GM12878 (cell line): Measurements from ENCODE around the gene PLPP6. TPM values are rescaled to one million over a fixed set of nuclear protein-coding genes. Genes with fewer than 3 reads are reported as not detected.

Experiments used
- ATF7 ChIP-seq: fragments of 450-650 bp; IDR thresholded peaks from 2 replicates; pipeline ENCODE4 v1.6.1; 2016; ENCODE audit warnings: low read depth, mild to moderate bottlenecking
- BHLHE40 ChIP-seq, 2 experiments: fragments of 450-650 bp in 1 of 2; IDR thresholded peaks; 2 replicates each; pipeline ENCODE4 v1.6.1; 2011 to 2017; ENCODE audit warnings: low read depth in 2 of 2, borderline replicate concordance in 1 of 2, improper control_type of control experiment in 1 of 2, low read length in 1 of 2, mild to moderate bottlenecking in 1 of 2
- CREB1 ChIP-seq: IDR thresholded peaks from 2 replicates; pipeline ENCODE4 v1.6.1; 2012; ENCODE audit warnings: low read depth, mild to moderate bottlenecking, inconsistent platforms
- DPF2 ChIP-seq: fragments of 450-650 bp; IDR thresholded peaks from 2 replicates; pipeline ENCODE4 v1.6.1; 2017; ENCODE audit warnings: mild to moderate bottlenecking
- EP300 ChIP-seq, 2 experiments: fragments of 150-350 bp in 1 of 2; IDR thresholded peaks; 2 replicates each; pipeline ENCODE4 v1.6.1; 2011 to 2012; ENCODE audit warnings: low read depth in 2 of 2, low read length in 2 of 2, borderline replicate concordance in 1 of 2, improper control_type of control experiment in 1 of 2, inconsistent platforms in 1 of 2; ENCODE audit not compliant: control insufficient read depth in 1 of 2
- MTA2 ChIP-seq: fragments of 450-650 bp; IDR thresholded peaks from 2 replicates; pipeline ENCODE4 v1.6.1; 2016; ENCODE audit warnings: low read depth, mild to moderate bottlenecking, moderate library complexity
- NR2C1 ChIP-seq: fragments of 450-650 bp; IDR thresholded peaks from 2 replicates; pipeline ENCODE4 v1.6.1; 2017; ENCODE audit warnings: antibody characterized with exemption, mild to moderate bottlenecking, moderate library complexity
- RB1 ChIP-seq: fragments of 450-650 bp; formaldehyde crosslinking; IDR thresholded peaks from 2 replicates; pipeline ENCODE4 v1.6.1; 2017; ENCODE audit warnings: mild to moderate bottlenecking, borderline replicate concordance
- SMAD5 ChIP-seq: IDR thresholded peaks from 2 replicates; pipeline ENCODE4 v1.6.1; 2016; ENCODE audit warnings: antibody characterized with exemption, low read depth
- SMARCA5 ChIP-seq: fragments of 450-650 bp; IDR thresholded peaks from 2 replicates; pipeline ENCODE4 v1.6.1; 2017; ENCODE audit warnings: mild to moderate bottlenecking
- SRF ChIP-seq, 2 experiments: IDR thresholded peaks; 2 replicates each; pipeline ENCODE4 v1.6.1; 2011; ENCODE audit warnings: low read depth in 2 of 2, low read length in 2 of 2, mild to moderate bottlenecking in 1 of 2, moderate library complexity in 1 of 2
- TCF3 ChIP-seq: IDR thresholded peaks from 2 replicates; pipeline ENCODE4 v1.6.1; 2012; ENCODE audit warnings: low read depth, mild to moderate bottlenecking, low read length, borderline replicate concordance; ENCODE audit not compliant: insufficient read depth
- ZZZ3 ChIP-seq: IDR thresholded peaks from 2 replicates; pipeline ENCODE4 v1.6.1; 2011; ENCODE audit warnings: low read depth; ENCODE audit not compliant: control insufficient read depth, insufficient read length
- polyA plus RNA-seq, 11 experiments: library from polyadenylated mRNA; depleted of rRNA in 4 of 11; unstranded in 6 of 11; stranded (reverse) in 5 of 11; fragments of >200 nt; fragmentation: Nextera tagmentation in 4 of 11; fragmentation: Illumina TruSeq in 1 of 11; extraction: Ambion mirVana in 4 of 11; extraction: Trizol in 1 of 11; gene quantifications; 1 replicate in 1 of 11; 2 replicates in 10 of 11; pipeline versions ENCODE4 v1.2.1 to v1.2.3, GENCODE V29; 2011 to 2016; ENCODE audit warnings: inconsistent platforms in 2 of 11, missing spikeins in 2 of 11, low read depth in 1 of 11
- total RNA-seq, 4 experiments: library from RNA; depleted of rRNA in 3 of 4; stranded (reverse); fragments of >200 nt in 3 of 4; fragmentation: Illumina TruSeq in 1 of 4; extraction: Trizol in 1 of 4; gene quantifications; 2 replicates each; pipeline versions ENCODE4 v1.2.1 to v1.2.3, GENCODE V29; 2013 to 2021
- TF ChIP-seq, protein P1 (sequence below): fragments of 450-650 bp; IDR thresholded peaks from 2 replicates; pipeline ENCODE4 v1.6.1; 2017; ENCODE audit warnings: low read depth, mild to moderate bottlenecking, moderate library complexity
- TF ChIP-seq, protein P2 (sequence below): IDR thresholded peaks from 2 replicates; pipeline ENCODE4 v1.6.1; 2012; ENCODE audit warnings: low read depth, low read length, improper control_type of control experiment
- TF ChIP-seq, protein P3 (sequence below): IDR thresholded peaks from 2 replicates; pipeline ENCODE4 v1.6.1; 2012; ENCODE audit warnings: mild to moderate bottlenecking, low read depth, low read length
- TF ChIP-seq, protein P4 (sequence below): fragments of 450-650 bp; IDR thresholded peaks from 2 replicates; pipeline ENCODE4 v1.6.1; 2016; ENCODE audit warnings: mild to moderate bottlenecking, moderate library complexity, borderline replicate concordance

The PLPP6 gene
- total and polyA plus RNA-seq, 10 of the 15 experiments (the other 5 are each of a cell fraction or from before 2014, with no cell fraction given) = 1.6 to 11.3 (median 6.9) TPM

DNA sequence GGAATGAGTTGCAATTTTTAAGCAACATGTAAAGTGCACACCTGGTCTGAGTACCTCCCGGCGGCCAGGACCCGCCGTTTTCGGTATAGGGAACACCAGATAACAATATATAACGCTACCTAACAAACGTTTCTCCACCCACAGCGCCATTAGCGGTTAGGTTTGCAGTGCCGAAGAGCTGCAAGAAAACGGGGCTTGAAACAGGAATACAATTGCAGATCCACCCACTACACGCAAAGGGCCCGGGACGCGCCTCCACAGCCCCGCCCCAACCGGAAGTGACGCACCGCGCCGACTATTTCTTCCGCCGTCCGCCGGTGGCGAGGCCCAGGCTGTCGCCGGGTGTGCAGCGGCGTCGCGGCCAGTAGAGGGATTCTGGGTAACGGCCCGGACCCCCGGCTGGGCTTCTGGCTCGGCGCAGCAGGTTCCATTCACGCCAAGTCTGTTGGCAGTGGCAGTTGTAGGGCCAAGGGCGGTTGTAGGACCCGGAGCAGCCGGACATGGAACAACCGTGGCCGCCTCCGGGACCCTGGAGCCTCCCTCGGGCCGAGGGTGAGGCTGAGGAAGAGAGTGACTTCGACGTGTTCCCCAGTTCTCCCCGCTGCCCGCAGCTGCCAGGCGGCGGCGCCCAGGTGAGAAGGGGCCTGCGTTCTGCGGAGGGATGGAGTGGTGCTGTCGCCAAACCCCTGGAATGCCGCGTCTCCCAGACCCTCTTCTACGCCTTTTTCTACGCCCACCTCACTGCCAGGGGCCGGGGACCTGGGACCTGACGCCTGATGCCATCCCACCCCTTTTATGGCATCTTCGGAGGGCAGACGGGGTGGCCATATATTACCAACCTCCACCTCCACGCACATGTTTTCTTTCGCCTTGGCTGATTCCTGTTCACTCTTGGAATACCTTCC is 17.4 kb downstream of the PLPP6 start, which contains the start of gene CDC37L1 (continued):
- 0 out of 2 replicates have a peak, but pooled peaks have one; percentile 58 for TF ChIP-seq DPF2
- TF ChIP-seq BHLHE40 (IDR thresholded peaks at IDR 0.05; ENCODE audit: borderline replicate concordance in 1 of 2, low read depth in 2 of 2, low read length in 1 of 2) = peak; percentile 54 to 65; a peak in 3 of 4 replicates
- TF ChIP-seq EP300 (IDR thresholded peaks at IDR 0.05; ENCODE audit: borderline replicate concordance in 1 of 2, control insufficient read depth in 1 of 2, low read depth in 2 of 2, low read length in 2 of 2) = no peak
- TF ChIP-seq SMAD5 = peak; percentile 93
- TF ChIP-seq, protein P1, sequence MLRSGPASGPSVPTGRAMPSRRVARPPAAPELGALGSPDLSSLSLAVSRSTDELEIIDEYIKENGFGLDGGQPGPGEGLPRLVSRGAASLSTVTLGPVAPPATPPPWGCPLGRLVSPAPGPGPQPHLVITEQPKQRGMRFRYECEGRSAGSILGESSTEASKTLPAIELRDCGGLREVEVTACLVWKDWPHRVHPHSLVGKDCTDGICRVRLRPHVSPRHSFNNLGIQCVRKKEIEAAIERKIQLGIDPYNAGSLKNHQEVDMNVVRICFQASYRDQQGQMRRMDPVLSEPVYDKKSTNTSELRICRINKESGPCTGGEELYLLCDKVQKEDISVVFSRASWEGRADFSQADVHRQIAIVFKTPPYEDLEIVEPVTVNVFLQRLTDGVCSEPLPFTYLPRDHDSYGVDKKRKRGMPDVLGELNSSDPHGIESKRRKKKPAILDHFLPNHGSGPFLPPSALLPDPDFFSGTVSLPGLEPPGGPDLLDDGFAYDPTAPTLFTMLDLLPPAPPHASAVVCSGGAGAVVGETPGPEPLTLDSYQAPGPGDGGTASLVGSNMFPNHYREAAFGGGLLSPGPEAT = peak; percentile 29; the same call in 1 of the 2 replicates
- TF ChIP-seq, protein P2, sequence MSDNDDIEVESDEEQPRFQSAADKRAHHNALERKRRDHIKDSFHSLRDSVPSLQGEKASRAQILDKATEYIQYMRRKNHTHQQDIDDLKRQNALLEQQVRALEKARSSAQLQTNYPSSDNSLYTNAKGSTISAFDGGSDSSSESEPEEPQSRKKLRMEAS = peak; percentile 68
- TF ChIP-seq MTA2 = peak; percentile 45; the same call in 1 of the 2 replicates
- TF ChIP-seq, protein P3, sequence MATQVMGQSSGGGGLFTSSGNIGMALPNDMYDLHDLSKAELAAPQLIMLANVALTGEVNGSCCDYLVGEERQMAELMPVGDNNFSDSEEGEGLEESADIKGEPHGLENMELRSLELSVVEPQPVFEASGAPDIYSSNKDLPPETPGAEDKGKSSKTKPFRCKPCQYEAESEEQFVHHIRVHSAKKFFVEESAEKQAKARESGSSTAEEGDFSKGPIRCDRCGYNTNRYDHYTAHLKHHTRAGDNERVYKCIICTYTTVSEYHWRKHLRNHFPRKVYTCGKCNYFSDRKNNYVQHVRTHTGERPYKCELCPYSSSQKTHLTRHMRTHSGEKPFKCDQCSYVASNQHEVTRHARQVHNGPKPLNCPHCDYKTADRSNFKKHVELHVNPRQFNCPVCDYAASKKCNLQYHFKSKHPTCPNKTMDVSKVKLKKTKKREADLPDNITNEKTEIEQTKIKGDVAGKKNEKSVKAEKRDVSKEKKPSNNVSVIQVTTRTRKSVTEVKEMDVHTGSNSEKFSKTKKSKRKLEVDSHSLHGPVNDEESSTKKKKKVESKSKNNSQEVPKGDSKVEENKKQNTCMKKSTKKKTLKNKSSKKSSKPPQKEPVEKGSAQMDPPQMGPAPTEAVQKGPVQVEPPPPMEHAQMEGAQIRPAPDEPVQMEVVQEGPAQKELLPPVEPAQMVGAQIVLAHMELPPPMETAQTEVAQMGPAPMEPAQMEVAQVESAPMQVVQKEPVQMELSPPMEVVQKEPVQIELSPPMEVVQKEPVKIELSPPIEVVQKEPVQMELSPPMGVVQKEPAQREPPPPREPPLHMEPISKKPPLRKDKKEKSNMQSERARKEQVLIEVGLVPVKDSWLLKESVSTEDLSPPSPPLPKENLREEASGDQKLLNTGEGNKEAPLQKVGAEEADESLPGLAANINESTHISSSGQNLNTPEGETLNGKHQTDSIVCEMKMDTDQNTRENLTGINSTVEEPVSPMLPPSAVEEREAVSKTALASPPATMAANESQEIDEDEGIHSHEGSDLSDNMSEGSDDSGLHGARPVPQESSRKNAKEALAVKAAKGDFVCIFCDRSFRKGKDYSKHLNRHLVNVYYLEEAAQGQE = peak; percentile 49
- TF ChIP-seq ATF7 = peak; percentile 15; the same call in 1 of the 2 replicates
- 0 out of 4 replicates have a peak, but pooled peaks have one; percentile 7 to 19 for TF ChIP-seq SRF (IDR thresholded peaks at IDR 0.05; ENCODE audit: low read depth in 2 of 2, low read length in 2 of 2)
- TF ChIP-seq ZZZ3 = no peak
- TF ChIP-seq, protein P4, sequence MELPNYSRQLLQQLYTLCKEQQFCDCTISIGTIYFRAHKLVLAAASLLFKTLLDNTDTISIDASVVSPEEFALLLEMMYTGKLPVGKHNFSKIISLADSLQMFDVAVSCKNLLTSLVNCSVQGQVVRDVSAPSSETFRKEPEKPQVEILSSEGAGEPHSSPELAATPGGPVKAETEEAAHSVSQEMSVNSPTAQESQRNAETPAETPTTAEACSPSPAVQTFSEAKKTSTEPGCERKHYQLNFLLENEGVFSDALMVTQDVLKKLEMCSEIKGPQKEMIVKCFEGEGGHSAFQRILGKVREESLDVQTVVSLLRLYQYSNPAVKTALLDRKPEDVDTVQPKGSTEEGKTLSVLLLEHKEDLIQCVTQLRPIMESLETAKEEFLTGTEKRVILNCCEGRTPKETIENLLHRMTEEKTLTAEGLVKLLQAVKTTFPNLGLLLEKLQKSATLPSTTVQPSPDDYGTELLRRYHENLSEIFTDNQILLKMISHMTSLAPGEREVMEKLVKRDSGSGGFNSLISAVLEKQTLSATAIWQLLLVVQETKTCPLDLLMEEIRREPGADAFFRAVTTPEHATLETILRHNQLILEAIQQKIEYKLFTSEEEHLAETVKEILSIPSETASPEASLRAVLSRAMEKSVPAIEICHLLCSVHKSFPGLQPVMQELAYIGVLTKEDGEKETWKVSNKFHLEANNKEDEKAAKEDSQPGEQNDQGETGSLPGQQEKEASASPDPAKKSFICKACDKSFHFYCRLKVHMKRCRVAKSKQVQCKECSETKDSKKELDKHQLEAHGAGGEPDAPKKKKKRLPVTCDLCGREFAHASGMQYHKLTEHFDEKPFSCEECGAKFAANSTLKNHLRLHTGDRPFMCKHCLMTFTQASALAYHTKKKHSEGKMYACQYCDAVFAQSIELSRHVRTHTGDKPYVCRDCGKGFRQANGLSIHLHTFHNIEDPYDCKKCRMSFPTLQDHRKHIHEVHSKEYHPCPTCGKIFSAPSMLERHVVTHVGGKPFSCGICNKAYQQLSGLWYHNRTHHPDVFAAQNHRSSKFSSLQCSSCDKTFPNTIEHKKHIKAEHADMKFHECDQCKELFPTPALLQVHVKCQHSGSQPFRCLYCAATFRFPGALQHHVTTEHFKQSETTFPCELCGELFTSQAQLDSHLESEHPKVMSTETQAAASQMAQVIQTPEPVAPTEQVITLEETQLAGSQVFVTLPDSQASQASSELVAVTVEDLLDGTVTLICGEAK = peak; percentile 89
- TF ChIP-seq RB1 = peak; percentile 23; the same call in 1 of the 2 replicates
- TF ChIP-seq SMARCA5 = 0 out of 2 replicates have a peak, but pooled peaks have one; percentile 22
- TF ChIP-seq CREB1 = peak; percentile 94
- TF ChIP-seq TCF3 = peak; percentile 85
- peak; percentile 84 for TF ChIP-seq NR2C1
